HG03135 (cell line): ENCODE data around the gene CHAT.

Source experiments
- ATAC-seq: cut with Tn5 transposase; IDR thresholded peaks from one replicate; pipeline ENCODE4 v1.9.1; 2021; ENCODE audit warnings: mild to moderate bottlenecking, moderate library complexity; ENCODE audit not compliant: unreplicated experiment

CHAT gene

GRCh38 chr10:49651039-49651835 is 37.4 kb downstream of the CHAT start:
- ATAC-seq, result no peak

GRCh38 chr10:49651917-49652316 is 38.1 kb downstream of the CHAT start:
- ATAC-seq, result no peak

GRCh38 chr10:49652421-49653272 is 38.8 kb downstream of the CHAT start:
- ATAC-seq, result no peak

GRCh38 chr10:49653273-49653929 is 39.6 kb downstream of the CHAT start:
- ATAC-seq, result no peak

GRCh38 chr10:49654036-49654693 is 40.3 kb downstream of the CHAT start:
- no peak for ATAC-seq

GRCh38 chr10:49655099-49655498 is 41.3 kb downstream of the CHAT start:
- no peak for ATAC-seq

- ATAC-seq, result no peak
Measured at GRCh38 chr10:49656845-49657493, 43.1 kb downstream of the CHAT start.

GRCh38 chr10:49657606-49658005 is 43.8 kb downstream of the CHAT start:
- no peak for ATAC-seq

- no peak for ATAC-seq
Measured at GRCh38 chr10:49661140-49661856, 47.5 kb downstream of the CHAT start.

- no peak for ATAC-seq
Measured at GRCh38 chr10:49662169-49662830, 48.5 kb downstream of the CHAT start.

GRCh38 chr10:49663596-49663995 is 49.8 kb downstream of the CHAT start:
- no peak for ATAC-seq

- no peak for ATAC-seq
Measured at GRCh38 chr10:49664006-49664841, 50.4 kb downstream of the CHAT start.

- no peak for ATAC-seq
Measured at GRCh38 chr10:49664842-49665355, 51.1 kb downstream of the CHAT start.

- ATAC-seq, result no peak
Measured at GRCh38 chr10:49666054-49666615, 52.3 kb downstream of the CHAT start.

- ATAC-seq, result no peak
Measured at GRCh38 chr10:49666685-49667084, 52.8 kb downstream of the CHAT start.

- no peak for ATAC-seq
Measured at GRCh38 chr10:49667991-49668390, 54.2 kb downstream of the CHAT start.

- ATAC-seq, result no peak
Measured at GRCh38 chr10:49668684-49669083, 54.8 kb downstream of the CHAT start.
